Endometrial microvascular endothelial cells (primary cell): Measurements from ENCODE around the gene ING2. TPM values are rescaled to one million over a fixed set of nuclear protein-coding genes. Genes with fewer than 3 reads are reported as not detected.

Source experiments
- in situ Hi-C: cut with HindIII; loops from 2 replicates; pipeline ENCODE4 v1.10.0; 2017; ENCODE audit warnings: low sequenced_read_pairs, low pct_unique_long_range_greater_than_20kb; ENCODE audit errors: inconsistent ontology term
- total RNA-seq: library from RNA; depleted of rRNA; stranded (reverse); fragments of >200 nt; gene quantifications from one replicate; pipeline ENCODE4 v1.2.3, GENCODE V29; 2015; ENCODE audit errors: inconsistent ontology term

ING2 gene
- total RNA-seq, 1 donor from 2014 or later: 9.9 TPM

DNA sequence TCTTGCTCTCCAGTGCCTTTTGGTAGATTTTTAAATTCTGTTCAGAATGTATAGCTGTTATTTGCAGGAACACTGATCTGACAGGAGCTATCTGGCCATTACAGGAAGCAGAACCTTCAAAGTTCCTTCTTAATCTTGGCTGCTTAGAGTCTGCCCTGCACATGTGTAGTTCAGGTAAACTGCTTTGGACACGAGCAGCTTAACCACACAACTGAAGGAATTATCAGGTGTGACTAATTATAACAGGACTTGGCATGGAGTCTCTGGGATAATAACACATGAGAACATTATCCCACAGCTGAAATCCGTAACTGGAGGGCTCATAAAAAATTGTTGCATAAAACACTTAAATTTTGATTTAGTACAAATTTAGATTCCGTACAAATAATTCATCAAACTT lies 11.6 kb upstream of the ING2 start:
- in situ Hi-C loops: no loop called here

DNA sequence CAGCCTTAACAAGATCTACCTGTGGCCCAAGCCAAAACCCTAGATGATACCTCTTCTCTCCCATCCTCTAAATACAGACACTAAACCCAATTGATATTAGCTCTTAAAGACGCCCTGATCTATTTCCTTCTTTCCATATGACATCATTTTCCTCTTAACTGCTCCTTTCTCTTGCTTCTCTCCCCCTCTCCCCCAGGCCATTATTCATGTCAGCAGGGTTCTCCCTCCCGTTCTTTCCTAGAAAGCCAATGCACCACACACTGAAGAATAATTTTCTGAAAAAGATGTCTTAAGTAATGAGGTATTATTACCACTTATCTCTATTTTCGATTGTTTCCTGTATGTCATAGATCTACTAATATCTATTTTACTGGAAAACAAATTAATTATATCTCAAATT lies 9.7 kb upstream of the ING2 start:
- in situ Hi-C loops: no loop called here

DNA sequence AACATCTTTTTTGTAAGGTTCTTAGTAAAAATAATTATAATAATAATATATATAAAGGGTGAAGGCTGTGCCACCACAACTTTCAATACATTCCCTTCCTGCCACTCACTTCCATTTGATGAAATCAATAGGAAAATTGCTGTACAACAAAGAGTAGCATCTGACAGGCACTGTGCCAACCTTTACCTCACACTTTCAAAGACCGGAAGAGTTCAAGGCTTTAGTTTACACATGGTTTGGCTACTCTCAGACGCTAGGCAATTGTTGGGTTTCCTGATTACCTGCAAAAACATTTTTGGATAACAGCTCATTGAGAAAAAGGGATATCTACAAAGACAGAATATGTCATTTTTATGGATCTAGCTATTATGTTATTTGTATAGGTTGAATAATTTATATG lies 5.5 kb upstream of the ING2 start:
- in situ Hi-C loops: no loop called here

DNA sequence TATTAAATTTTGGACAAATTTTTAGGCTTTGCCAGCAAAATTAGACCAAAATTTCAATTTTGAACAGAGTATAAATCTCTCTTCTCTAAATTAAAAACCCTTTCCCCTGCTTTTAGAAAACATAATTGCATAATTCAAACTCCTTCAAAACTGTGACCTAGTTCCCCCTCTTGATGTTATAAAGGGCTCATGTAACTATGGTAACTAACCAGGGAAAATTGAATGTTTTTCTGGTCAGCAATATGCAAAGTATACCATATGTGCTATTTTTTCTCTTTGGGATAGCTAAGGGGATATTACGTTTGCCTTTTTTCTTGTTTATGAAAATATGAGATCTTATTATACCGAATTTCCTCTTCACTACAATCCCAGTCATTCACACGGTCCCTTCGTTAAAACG lies 5.1 kb upstream of the ING2 start:
- in situ Hi-C loops: no loop called here

DNA sequence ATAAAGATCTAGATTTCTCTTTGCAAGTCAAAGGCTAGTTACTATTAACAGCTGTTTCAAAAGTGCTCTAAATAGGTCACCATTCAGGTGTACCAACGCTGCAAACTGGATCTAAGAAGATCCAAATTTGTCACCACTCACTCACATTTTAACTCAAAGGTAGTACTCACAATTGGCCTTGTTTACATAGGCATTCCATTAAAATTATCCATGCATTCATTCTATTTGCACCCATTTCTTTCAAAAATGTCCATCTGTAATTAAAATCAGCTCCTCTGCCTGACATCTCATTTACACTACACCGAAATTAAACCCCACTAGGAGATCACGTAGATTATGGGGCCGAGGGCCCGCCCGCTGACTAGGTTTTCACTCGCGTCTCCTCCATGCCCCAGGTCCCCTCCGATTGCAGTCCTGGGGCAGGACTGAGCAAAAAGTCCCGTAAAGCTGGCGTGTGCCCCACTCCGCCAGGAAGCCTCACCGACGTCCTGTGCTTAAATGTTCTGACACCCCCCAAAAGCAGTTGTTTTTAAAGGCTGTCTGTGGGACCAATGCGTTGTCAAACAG lies 1.3 kb upstream of the ING2 start:
- in situ Hi-C loops: no loop called here

DNA sequence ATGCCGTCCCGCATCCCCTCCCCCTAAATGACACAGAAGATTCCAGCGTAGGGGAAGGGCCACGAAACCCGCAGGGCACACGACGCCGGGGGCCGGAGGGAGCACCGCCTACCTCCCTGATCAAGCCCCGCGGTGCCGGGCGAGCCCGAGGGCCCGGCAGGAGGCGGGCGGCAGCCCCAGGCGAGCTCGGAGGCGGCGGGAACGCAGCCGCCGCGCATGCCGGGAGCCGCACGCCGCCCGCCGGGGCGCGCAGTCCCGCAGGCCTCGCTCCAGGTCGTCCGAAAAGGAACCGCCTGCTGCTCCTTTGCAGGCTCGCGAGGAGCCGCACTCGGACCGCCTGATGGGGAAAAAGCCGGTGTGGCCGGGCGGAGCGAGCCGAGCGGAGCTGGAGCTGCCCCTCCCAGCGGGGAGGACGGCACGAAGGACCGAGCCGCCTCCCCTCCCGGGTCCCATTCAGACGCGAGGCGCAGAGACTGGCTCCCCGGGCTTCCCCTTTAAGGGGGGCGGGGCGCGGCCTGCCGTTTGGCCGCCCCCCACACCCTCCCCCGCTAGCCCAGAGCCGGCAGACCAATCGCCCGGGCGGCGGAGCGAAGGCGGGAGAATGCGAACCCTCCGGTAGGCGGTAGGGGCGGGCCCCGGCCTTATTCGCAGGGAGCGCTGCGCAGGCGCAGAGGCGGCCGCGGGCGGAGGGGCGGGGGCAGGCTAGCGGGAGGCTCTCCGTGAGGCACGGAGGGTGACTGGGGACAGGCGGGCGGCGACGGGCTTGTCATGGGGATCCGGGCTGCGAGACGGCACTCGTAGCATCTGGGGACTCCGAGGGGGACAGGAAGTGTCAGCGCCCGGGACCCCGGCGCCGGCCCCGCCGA lies 561 bp upstream of the ING2 start:
- in situ Hi-C loops: no loop called here

DNA sequence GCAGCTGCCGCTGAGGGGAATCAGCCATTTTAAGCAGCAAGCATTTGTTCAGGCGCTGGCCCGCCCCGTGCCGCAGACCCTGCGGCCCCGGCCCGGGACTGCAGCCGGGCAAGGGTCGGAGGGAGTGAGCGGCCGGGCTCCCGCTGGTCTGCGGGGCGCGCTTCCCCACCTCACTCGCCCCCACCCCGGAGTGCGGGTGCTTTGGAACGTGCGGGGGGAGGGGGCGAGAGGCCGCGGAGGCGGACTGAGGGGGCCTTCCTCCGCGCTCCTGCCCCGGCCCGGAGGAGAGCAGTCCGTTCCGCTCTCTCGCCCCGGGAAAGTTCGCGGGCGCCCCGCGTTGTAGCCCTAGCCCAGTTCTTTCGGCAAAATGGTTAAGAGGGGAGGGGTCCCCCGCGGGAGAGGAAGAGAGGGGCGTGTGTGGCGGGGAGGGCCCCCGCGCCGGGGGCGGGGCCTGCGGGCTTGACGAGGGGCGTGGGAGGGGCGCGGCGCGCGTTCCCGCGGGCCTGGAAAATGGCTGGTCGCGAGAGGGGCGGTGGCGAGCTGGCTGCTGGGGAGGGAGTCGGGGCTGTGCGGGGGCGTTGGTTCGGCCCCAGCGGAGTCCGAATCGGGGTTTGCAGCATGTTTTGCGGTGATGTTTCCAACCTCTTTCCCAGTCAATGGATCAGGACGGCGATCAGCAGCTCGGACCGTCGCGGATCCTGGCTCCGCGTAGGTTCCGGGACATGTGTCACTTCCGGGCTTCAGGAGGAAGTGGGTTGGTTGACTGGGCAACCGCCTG lies 942 bp downstream of the ING2 start:
- in situ Hi-C loops: no loop called here

DNA sequence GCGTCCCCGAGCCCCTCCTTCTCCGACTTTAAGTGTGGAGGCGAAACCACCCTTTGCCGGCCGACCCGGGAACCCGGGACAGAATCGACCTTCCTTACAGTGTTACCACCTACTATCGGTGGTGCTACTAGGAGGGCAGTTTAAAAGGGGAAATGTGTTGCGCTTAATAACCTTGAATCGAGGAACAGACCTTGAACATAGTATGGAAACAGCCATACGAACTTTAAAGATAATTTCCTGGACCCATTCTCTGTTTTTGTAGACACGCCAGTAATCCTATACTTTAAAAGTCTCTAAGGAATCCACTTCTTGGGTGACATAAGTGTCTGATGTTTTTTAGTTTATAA lies 1.5 kb downstream of the ING2 start:
- in situ Hi-C loops: no loop called here

DNA sequence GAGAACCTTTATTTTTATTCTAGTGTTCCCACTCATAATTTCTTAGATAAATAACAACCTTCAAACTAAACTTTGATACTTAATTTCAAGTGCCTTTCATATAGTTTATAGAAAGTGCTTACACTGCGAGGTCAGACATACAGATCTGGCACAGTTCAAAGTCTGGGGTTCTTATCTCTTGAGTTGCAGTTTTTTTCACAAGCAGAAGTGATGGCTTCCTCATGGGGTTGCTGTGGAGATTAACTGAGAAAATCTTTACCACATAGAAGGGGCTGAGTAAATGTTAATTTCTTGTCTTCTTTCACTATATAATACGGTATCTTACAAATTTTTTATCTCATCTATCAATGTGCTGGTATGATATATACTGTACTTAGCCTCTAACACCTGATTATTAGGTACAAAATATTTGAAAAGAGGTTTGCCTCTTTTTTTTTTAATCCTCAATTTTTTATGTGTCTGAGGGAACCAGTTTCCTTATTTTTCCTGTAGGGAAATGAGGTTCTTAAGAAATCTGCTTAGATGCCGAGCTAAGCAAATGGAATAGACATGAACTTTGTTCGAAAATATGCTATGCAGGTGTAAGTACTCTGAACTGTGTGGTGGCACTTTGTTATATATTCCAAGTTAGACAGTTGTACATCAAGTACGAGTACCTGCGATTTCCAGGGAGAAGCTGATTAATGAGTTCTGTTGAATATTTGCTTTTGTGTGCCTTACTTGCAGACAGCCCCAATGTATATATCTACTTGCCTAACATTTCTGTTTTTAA lies 3.3 kb downstream of the ING2 start:
- in situ Hi-C loops: no loop called here

DNA sequence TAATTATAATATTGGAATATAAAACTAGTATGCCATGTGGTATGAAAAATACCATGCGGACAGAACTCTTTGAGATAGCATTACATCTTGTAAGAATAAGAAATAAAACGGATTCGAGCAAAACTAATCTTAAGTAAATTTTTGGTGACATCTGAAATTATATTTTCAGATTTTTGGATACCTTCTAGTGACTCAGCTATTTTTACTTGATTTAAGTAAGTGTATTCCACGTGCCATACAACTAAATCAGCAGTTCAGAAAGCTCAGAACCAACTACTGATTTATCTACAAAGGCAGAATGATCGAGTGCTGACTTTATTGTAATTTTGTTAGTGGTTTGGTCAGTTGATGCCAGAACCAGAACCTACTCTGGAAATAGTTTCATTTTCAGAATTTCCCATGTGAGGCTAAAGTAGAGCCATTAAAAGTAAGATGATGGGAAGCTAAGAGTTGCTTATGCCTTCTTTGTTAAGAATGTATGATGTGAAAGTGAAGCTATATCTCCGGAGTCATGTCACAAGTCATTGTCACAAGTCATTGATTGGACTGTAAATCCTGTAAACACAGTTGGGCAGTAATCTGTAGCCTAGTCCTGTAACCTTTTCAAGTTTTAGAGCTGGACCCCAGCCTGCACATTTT lies 4.0 kb downstream of the ING2 start:
- in situ Hi-C loops: no loop called here

DNA sequence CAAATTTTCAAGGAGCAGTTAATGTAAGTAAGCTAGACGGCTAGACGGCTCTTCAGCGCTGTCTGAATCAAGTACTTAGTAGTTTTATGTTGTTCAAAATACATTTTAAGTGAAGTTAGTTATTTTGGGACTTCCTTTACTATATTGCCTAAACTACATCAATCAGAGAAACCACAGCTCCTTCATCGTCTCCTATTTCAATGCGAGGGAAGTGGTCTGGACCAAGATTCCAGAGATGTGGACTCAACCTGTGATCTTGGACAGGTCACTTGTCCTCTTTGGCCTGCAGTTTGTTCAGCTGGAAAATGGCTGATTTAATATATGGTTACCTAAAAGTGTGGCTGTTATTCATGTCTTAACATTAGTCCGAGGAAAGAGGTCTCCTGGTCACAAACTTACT lies 10.6 kb downstream of the ING2 start:
- in situ Hi-C loops: no loop called here

DNA sequence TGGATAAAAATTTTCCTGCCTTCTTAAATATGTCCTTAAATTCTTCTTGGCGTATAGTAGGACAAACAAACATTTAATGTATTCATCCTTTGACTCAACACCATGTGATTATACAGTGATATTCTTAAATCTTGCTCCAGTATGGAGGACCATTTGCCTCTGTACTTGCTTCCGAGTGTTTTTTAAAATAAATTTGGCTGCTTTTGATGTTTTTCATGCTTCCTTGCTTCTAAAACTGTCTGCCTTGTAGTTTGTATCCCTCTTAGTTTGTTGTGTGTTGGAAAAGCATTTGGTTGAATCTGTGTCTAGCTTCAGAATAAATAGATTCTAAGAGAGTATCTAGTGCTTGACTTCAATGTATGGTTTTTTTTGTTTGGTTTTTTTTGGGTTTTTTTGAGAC lies 12.3 kb downstream of the ING2 start:
- in situ Hi-C loops: no loop called here

DNA sequence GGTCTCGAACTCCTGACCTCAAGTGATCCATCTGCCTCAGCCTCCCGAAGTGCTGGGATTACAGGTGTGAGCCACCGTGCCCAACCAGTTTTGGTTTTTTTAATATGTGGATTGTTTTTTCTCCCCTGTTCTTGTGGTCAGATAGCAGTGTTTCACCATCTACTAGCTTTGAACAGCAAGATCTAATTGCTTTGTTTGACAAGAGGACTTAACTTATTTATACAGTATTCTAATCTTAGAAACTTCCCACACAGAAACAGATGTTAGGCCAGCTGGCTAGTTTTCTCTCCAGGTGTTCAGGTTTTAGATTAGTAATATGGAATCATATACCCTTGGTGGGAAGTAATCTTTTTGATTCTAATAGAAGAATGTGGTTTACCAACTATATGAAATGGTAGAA lies 12.9 kb downstream of the ING2 start:
- in situ Hi-C loops: no loop called here

DNA sequence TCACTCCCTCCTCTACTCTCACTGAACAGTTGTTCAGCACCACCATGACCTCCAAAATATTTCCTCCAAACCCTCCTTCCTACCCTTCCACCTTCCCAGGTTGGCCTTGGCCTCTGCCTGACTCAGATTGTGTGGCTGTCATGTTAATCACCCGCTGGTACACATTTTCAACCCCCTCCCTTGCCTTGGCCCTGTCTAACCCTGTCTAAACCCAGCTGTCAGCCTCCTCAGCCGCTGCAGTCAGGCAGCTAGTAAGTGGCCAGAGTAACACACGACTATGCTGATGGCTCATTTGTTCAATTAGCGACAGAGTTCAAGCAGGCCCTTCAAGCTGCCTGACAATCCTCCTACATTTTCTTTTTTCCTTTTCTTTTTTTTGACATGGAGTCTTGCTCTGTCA lies 18.0 kb downstream of the ING2 start:
- in situ Hi-C loops: no loop called here

DNA sequence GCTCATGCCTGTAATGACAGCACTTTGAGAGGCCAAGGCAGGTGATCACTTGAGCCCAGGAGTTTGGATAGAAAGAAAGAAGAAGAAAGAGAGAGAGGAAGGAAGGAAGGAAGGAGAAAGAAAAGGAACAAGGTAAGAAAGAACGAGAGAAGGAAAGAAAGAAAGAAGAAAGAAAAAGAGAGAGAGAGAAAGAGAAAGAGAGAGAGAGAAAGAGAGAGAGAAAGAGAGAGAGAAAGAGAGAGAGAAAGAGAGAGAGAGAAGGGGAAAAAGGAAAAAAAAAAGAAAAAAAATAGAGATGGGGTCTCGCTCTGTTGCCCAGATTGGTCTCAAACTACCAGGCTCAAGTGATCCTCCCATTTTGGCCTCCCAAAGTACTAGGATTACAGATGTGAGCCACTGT lies 22.5 kb downstream of the ING2 start:
- in situ Hi-C loops: no loop called here

DNA sequence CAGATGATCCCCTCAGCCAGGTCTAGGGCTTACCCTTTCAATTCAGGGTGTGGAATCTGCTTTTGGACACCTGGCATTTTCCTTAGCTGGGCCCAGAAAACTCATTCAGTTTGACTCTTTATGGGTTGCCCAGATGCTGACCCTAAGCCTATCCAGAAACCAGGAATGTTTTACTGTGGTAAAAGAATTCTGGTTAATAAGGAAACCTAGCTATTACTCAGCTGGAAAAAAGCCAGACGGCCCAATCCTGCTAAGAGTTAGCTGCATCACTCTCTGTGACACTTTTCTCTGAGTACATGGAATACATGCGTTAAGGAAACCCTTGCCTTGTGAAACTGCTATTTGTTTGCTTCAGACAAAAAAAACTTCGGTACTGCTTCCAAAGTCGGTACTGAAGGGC lies 28.0 kb downstream of the ING2 start:
- in situ Hi-C loops: no loop called here

DNA sequence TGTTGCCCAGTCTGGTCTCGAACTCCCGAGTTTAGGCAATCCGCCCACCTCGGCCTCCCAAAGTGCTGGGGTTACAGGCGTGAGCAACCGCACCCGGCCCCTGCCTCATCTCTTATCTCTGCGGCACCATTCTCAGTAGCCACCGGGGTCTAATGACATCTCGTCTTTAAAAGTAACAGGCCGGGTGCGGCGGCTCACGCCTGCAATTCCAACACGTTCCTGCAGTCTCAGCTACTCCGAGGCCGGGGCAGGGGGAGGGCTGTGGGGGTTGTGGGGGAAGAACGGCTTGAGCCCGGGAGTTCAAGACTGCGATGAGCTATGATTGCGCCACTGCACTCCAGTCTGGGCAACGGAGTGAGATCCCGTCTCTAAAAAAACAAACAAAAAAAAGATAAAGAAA lies 28.8 kb downstream of the ING2 start:
- in situ Hi-C loops: no loop called here

DNA sequence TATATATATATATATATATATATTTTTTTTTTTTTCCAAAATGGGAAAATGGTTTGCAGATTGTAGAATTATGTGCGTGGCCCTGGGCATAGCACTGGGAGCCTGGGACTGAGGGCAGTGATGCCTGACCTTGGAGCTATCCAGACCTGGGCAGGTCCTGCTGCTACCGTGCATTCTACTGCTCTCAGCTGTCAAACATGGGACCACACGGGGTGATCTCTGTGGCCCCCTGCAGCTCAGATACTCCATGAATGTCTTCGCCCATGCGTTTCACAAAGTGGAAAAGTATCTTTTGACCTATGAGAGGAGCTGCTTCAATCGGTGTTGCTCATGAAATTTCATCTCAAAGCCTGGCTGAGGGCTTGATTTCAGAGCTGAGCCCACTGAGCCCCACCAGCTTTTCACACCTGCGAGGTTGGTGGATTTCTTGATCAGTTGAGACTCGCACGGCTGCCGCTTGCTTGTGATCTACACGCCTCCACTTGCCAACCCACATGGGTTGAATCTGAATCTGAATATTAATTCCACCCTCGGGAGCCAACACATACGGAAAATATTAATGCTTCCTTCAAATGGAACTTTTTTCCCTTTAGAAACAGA lies 35.7 kb downstream of the ING2 start:
- in situ Hi-C loops: no loop called here
